SW 1271 (cell line): ENCODE data around the gene F2RL3.
"Not testable (repeated sequence)": the region's sequence is repeated elsewhere in the genome, so short reads cannot be mapped to it uniquely, and the experiment has no call there.

Experiments
- DNase-seq, 2 experiments: peaks; one replicate each; lab custom pipeline; 2025; lab: John Stamatoyannopoulos, UW

Gene F2RL3

DNA sequence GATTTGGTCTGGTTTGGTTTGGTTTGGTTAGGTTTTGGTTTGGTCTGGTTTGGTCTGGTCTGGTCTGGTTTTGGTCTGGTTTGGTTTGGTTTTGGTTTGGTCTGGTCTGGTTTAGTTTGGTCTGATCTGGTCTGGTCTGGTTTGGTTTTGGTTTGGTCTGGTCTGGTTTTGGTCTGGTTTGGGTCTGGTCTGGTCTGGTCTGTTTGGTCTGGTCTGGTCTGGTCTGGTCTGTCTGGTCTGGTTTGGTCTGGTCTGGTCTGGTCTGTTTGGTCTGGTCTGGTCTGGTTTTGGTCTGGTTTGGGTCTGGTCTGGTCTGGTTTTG lies 13.9 kb upstream of the F2RL3 start:
- DNase-seq: not testable (repeated sequence)

GRCh38 chr19:16875584-16876555 lies 12.9 kb upstream of the F2RL3 start:
- no peak for DNase-seq

DNA sequence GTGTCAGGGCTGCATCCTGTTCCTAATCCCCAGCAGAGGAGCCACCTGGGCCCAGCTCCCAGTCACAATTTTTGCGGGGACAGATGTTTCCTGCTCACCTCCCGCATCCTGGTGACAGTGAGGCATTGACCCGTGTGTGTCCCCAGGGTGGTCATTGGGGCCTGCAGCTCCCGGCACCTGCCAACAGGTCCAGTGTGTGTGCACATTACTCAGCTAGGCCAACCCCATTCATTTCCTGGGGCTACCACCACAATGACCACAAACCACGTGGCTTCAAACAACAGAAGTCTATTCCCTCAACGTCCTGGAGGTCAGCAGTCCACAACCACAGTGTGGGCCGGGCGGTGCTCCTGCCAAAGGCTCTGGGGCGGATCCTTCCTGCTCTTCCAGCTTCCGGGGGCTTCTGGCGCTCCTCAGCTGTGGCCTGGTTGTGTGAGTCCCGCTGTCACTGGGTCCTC lies 11.9 kb upstream of the F2RL3 start:
- DNase-seq: no peak

DNA sequence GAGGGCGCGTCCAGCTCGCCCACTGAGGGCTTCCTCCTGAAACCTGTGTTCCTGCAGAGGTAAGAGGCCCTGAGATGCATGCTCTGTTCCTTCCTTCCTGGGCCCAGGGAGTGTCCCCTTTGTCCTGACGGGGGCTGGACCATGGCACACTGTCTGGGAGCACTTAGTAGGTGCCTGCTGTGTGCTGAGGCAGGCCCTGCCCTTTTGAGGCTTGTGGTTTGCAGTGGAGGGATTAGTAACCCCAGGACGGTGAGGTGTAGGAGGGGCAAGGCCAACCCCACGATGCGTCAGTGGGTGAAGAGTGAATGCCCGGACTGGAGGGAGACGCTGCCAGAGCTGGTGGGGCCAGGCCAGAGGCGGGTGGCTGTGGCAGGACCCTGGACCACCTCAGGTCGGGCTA lies 11.2 kb upstream of the F2RL3 start:
- DNase-seq: no peak

- DNase-seq: no peak
Measured at GRCh38 chr19:16878181-16878965, 10.4 kb upstream of the F2RL3 start.

DNA sequence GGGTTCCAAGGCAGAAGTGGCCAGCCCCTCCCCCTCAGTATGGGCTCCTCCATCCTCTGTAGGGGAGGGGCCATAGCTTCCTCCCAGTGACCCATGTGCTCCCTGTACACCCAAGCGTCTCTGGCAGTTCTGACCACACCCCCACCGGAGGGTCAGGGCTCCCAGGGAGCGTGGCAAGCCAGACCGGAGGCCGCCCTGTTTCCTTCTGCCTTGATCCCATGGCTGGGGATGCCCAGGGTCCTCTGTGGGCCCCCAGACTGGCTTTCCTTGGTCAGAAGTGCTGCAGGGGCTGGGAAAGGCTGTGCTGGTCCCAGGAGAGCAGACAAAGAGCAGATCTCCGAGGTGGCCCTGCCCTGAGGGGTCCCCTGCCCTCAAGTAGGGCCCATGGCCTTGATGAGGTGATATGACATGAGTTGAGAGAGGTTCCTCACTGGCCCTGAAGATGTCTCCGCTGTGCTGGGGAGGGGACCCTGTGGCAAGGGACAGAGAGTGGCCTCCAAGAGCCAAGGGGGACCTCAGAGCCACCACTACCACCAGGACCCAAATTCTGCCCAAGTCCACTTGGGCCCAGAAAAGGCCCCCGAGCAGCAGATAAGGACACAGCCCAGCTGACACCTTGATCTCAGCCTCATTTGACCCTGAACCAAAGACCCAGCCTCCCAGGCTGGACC lies 7.8 kb upstream of the F2RL3 start:
- DNase-seq: no peak

GRCh38 chr19:16882146-16882545 lies 6.7 kb upstream of the F2RL3 start:
- no peak for DNase-seq

GRCh38 chr19:16883522-16883921 lies 5.3 kb upstream of the F2RL3 start:
- no peak for DNase-seq

- DNase-seq: no peak
Measured at GRCh38 chr19:16885166-16885565, 3.6 kb upstream of the F2RL3 start.

GRCh38 chr19:16886305-16886880 lies 2.4 kb upstream of the F2RL3 start:
- DNase-seq: no peak

- no peak for DNase-seq
Measured at GRCh38 chr19:16887353-16888265, 1.2 kb upstream of the F2RL3 start.

DNA sequence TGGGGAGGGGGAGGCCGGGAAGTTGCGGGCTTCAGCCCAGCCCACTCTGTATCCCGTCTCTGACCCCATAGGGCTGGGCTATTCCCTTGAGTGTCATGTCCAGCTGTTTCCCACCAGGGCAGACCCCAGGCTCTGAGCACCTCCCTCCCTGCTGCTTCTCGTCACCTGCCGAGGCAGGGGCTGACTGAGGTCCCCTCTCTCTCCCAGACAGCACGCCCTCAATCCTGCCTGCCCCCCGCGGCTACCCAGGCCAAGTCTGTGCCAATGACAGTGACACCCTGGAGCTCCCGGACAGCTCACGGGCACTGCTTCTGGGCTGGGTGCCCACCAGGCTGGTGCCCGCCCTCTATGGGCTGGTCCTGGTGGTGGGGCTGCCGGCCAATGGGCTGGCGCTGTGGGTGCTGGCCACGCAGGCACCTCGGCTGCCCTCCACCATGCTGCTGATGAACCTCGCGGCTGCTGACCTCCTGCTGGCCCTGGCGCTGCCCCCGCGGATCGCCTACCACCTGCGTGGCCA lies 625 bp downstream of the F2RL3 start:
- DNase-seq: peak; percentile 39 to 67

- DNase-seq: peak in 1 of 2 experiments; percentile 42
Measured at GRCh38 chr19:16889883-16890460, 1.2 kb downstream of the F2RL3 start.

DNA sequence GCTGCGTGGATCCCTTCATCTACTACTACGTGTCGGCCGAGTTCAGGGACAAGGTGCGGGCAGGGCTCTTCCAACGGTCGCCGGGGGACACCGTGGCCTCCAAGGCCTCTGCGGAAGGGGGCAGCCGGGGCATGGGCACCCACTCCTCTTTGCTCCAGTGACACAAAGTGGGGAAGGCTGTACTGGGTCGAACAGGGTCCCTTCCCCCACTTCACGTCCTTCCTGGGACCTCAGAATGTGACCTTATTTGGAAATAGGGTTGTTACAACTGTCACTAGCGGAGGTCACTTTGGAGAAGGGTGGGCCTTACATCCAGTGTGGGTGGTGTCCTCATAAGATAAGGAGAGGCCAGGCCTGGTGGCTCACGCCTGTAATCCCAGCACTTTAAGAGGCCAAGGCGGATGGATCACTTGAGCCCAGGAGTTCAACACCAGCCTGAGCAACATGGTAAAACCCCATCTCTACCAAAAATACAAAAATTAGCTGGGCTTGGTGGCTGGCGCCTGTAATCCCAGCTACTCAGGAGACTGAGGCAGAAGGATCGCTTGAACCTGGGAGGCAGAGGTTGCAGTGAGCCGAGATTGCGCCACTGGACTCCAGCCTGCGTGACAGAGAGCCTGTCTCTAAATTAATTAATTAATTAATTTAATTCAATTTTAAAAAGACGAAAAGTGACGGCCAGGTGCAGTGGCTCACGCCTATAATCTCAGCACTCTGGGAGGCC lies 1.8 kb downstream of the F2RL3 start:
- DNase-seq: no peak

DNA sequence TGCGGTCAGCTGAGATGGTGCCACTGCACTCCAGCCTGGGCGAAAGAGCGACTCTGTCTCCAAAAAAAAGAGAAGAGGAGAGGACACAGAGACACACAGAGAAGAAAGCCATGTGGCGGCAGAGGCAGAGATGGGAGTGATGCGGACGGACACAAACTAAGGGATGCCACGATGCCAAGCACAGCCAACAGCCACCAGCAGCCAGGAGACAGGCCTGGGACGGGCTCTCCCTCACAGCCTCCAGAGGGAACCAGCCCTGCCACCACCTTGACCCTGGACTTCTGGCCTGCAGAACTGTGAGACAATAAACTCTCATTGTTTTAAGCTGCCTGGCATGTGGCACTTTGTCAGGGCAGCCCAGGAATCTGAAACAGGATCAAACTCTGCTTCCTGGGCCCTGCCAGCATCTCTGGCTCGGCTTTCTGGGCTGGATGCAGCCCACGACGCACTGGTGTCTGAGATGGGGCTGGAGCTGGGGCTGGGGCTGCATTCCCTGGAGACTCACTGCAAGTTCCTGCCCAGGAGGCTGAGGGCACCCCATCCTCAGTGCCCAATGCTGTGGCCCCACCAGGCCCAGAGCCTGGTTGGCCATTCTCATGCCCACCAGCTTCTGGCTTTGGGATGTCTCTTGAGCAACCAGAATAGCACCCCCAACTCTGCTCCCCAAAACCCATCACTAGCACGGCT lies 3.0 kb downstream of the F2RL3 start:
- DNase-seq: no peak

DNA sequence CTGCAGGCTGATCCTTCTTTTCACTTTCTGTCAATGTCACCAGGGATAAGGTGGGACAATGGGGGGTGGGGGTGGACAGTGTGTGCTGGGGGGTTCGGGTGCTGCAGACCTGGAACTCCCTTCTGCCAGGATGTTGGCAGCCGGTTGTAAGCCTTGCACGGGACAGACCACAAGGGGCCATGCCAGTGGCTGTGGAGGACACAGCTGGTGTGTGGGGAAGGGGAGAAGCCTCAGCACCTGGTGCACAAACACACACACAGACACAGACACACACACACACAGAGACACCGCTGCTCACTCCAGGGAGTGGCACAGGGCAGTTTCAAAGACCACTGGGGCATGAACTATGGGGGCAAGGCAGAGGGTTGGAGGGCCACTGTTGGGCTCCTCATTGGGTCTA lies 3.6 kb downstream of the F2RL3 start:
- DNase-seq: no peak

- DNase-seq: no peak
Measured at GRCh38 chr19:16892868-16893685, 4.3 kb downstream of the F2RL3 start.

DNA sequence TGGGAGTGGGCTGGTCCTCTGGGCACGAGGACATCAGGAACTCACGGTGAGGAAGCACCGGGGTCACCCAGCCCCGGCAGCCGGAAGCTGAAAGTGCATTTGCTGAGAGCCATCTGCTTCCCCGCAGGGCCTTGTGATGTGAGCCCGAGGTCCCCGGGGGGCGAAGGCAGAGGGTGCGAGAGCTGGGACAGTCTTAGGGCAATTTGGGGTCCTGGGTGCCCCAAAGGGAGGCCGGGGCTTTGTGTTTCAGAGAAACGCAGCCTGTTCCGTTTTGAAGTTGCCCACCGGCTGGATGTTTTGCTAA lies 4.8 kb downstream of the F2RL3 start:
- DNase-seq: no peak

- no peak for DNase-seq
Measured at GRCh38 chr19:16894080-16894479, 5.3 kb downstream of the F2RL3 start.
